Measurements from ENCODE around the gene OXER1. TPM values are rescaled to one million over a fixed set of nuclear protein-coding genes. Genes with fewer than 3 reads are reported as not detected.

The OXER1 gene
- total RNA-seq, 1 donor from 2014 or later: 1.1 TPM

DNA sequence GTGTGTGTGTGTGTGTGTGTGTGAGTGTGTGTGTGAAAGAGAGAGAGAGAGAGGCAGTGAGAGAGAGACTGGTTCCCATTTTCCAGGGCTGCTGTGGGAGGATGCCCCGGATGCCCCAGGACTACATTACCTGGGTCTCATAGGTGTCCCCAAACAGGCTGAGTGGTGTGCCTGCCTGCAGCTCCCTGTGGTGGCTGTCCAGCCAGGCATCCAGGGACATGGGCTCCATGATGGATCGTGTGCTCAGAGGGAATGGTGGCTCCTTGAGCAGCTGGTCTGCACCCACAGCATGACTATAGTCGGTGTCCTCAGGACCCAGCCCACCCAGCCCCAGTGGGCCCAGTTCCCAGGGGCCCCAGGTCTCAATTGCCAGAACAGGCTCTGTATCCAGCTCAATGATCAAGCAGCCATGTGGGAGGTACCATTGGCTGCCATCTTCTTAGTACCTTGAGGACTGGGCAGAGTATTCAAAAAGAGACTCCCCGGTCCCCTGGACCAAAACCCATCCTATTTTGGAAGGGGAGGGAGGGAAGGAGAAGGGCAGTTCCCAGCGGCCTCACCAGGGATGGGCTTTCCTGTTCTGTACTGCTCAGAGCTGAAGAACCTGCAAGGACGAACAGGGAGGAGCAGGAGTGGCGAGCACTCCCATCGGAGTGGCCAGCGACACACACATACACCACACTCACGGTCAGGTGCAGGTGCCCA is 5.8 kb upstream of the OXER1 start:
- no peak for DNase-seq

DNA sequence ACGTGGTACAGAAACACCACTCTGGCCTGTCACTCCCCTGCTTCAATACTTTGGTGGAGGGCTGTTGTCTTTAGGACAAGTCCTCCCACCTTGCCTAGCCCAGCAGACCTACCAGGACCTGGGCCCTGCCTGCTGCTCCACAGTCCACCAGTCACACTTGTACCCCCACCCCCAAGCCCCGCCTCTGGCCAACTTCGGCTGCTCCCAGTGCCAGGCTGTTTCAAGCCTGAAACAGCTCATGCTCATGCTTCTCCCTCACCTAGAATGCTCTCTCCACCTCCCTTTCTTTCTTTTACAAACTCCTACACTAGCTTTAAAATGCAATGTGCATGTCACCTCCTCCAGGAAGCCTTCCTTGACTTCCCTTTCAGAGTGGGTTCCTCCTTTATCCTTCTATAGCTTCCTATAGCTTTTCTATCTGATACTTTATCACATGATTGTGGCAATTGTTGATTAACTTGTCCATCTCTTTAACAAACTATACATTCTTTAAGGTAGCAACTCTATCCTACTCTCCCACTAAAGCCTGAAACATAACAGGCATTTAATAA is 4.8 kb upstream of the OXER1 start:
- DNase-seq: no peak

DNA sequence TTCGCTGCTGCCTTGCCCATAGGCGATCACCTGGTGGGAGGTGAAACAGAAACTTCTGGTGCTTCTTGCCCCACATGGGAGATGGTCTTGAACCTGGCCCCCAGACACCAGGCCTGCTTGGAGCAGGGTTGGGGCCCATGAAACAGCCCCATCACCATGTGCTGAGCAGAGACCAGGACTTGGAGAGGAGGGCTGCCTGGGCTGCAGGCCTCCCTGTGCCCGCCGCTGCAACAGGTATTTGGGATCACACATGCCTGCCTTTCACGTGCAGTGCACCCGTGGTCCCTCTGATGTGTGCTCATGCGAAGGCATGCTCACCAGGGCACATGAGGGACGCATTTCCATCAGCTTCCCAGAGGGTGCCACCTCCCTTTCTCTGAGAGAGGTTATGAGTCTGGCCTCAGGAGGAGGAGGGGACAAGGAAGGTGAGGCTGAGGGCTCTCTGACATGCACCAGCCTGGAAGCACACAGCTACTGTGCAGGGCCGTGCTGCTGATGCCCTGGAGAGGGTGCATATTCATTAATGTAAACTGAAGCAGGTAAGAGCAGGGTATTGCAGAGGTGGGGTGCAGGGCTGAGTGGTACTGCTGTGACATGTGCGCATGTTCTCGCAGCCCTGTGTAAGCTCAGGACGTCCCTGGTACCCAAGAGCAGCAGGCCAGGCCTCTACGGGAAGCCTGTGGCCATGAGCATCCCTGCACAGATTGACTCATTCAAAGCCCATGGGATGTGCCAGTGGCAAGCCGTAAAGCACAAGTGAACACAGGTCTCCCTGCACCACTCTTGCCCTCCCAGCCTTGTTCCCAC is 4.2 kb upstream of the OXER1 start:
- no peak for DNase-seq

DNA sequence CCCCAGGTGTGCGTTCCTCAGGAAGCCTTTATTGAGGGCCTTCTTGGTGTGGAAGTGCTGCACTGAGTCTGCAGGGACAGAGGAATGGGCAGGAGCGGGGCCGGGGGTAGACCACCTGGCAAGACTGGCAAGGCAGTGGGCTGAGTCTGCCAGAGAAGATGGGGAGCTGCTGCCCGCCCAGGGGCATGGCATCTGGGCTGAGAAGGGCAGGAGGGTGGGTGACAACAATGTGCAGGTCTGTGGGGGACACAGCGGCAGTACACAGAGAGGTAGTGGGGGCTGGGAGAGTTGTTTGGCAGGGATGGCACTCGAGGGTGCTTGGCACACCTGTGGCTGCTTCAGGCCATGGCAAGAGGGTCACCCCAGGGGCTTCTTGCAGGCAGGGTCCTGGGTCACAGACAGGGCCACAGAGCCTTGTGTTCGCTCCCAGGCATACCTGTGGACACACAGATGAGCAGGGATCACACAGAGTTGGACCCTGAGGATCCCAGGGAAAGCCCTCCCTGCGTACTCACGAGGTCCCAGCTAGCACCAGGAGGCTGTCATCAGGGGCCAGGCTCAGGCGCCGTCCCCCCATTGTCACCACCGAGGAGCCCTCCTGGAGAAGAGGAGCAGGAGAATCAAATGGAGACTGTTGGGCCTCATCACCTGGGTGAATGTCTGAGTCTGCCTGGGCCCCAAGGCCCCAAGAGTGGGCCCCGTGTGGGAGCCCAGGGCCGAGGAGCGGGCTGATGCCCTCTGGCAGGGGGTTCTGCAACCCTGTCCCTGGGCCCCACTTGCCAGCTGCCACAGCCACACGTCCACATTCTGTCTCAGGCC is 3.4 kb upstream of the OXER1 start:
- DNase-seq: no peak

DNA sequence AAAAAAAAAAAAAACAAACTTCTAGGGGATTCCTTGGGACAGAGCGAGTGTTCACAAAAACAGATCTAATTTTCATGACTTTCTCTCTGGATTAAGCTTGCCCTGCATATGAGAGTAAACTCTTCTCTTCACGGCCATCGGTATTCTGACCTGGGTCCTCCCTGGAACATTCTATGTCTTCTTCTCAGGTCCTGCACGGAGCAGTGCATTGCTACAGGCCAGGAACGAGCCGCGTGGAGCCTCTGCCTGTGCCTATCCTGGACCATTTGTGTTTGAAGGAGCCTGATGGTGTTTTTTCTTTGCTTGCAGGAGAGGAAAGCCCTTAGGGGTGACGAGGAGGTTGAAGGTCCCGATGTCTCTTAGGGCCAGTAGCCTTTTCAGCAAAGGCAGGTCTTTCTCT is 1.8 kb upstream of the OXER1 start:
- no peak for DNase-seq

DNA sequence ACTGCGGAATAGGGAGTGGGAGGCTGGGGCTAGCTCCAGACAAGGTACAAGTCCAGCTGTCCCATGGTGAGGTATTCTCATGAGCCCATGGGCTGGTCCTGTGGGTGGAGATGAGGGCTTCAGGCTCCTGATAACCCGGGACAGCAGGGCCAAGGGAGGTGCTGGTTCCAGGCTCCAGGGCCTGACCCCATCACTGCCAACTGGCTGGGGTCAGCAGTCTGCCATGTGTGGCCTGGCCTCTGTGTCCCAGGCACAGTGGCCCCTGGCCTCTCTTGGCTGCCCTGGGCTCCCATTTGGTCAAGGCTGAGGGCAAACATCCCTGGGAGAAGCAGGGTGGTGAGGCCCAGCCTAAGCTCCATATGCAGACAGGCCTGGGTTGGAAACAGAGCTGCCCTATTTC is 966 bp upstream of the OXER1 start:
- no peak for DNase-seq

DNA sequence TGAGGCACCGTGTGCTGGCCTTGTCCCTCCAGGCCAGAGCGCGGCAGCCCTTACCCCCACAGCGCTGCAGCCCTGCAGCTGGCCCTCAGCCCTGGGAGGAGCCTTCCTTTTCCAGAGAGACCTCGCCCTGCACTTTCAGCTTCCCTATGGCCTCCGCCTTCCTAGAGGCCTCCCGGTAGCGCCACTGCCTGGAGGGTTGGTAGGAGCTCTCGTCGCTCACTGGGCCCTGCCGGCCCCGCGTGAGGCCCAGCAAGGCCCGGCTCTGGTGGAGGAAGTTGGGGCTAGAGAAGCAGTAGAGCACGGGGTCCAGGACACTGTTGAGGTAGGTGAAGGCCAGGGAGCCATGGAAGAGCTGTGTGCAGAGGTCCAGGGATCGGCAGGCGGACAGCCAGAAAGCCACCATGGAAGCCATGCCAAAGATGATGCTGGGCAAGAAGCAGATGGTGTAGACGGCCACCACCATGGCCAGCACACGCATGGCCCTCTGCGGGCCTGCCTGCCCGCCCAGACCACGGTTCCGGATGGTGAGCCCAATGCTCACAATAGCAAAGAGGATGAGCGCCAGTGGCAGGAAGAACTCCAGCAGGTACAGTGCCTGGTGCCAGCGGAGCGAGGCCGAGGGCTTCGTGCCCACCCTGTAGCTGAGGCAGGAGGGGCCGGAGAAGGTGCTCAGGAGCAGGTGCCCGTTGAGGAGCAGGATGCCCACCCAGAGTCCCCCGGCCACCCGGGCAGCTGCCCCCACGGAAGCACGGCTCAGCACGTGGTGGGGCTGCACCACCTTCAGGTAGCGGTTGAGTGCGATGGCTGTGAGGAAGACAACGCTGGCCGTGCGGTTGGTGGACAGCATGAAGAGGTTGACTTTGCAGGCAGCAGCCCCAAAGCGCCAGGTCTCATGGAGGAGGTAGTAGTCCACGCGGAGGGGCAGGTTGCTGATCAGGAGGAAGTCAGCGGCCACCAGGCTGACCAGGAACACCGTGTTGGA is 821 bp downstream of the OXER1 start:
- no peak for DNase-seq

DNA sequence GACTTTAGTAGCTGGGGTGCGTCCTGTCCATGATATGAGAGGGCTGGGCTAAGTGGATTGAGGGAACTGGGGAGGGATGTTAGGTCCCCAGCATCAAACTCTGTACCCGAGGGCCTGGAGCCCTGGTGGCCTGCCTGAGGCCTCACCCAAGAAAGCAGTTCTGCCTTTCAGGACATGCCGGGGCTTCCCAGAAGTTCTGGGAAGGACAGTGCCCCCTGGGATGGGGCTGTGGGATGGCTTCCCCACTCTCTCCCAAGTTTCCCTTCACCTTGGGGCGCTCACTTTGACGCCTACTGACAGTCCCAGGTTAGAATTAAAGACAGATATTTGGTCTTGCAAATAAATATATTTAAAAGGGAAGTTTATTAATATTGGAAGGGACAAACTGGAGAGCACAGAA is 1.8 kb downstream of the OXER1 start:
- no peak for DNase-seq

DNA sequence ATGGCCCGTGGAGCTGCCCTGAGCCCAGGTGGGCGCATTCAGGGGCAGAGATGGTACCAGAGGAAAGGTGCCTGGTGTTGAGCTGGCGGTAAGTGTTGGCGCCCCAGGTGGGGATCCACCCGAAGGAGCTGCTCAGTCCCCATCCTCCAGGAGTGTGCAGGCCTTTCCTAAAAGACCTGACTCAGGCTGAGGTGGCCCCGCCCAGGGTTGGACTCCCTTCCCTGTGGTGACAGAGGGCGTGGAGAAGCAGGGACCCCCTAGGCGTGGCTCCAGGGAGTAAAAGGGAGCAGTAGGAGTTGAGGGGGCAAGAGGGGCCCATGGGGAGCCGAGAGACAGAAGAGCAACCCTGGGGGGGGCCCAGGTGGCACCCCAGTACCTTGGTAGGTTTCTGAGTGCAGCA is 2.4 kb downstream of the OXER1 start:
- no peak for DNase-seq

DNA sequence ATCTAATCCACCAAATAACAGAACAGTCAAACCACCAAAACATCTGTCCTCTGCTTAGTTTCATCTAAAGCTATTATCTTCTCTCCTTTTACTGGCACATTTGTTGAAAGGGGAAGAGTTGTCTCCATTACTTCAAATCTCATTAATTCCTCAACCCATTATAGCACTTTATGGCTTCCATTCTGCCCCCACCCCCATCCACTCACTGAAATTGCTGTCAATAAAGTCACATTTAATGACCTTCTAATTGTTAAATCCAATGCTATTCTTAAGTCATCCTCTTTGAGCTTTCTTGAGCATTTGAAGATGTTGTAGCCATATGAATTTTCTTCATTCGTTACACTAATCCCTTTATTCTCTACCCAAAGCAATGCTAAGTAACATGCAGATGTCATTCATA is 5.2 kb downstream of the OXER1 start:
- no peak for DNase-seq

DNA sequence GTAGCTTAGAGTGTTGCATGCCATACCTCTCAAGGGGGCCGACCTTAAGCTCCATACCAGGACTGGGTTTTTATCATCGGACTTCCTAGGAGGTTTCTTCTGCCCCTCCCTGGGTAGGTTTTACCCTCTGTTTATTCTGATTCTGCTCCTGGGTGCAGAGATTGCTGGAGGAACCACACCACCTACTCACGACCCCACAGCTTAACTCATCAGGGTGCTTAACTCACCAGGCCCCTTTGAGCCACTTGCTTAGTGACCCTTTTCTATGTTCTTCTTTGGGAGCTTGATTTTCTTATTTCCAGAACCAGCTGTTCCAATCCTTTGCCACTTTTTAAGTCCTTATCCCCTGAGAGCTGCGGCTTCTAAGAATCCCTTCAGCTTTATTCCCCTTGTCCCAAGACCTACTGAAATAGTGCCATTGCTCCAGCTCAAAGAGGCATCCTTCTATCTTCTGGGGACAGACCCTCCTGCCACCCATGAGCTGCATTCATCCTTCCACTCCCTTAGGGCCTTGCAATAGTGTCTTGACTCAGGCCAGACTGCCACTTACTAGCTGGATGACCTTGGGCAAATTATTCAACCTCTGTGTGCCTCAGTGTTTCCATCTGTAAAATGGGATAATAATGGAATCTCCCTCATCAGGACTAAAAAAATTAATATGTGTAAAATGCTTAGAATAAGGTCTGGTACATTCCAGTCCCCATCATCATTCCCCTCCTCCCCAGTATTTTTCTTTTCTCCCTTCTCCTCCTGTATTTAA is 5.8 kb downstream of the OXER1 start:
- DNase-seq: no peak

DNA sequence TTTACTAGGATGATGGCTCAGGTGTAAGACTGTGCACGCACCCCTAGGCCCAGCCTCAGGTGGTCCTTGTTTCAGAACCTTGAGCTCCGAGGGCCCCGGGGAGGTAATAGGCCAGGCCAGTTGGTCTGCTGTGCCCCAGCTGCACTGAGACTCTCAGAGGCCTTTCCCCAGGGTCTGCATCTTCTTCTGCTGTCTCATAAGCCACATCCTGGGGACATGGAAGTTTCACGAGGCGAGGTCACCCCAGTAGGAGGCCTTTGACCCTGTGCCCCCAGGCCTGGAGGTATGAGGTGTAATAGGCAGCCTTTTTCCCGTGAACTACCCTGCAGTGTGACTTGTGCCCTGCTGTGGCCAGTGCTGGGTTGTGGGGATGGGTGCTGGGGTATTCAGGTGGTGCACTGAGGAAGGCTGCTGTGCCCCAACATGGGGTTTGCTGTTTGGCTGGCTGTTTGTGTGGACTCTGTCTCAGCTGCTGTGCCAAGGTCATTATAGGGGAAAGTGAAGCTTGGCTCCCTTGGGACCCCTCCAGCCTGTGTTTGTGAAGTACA is 6.9 kb downstream of the OXER1 start:
- no peak for DNase-seq

DNA sequence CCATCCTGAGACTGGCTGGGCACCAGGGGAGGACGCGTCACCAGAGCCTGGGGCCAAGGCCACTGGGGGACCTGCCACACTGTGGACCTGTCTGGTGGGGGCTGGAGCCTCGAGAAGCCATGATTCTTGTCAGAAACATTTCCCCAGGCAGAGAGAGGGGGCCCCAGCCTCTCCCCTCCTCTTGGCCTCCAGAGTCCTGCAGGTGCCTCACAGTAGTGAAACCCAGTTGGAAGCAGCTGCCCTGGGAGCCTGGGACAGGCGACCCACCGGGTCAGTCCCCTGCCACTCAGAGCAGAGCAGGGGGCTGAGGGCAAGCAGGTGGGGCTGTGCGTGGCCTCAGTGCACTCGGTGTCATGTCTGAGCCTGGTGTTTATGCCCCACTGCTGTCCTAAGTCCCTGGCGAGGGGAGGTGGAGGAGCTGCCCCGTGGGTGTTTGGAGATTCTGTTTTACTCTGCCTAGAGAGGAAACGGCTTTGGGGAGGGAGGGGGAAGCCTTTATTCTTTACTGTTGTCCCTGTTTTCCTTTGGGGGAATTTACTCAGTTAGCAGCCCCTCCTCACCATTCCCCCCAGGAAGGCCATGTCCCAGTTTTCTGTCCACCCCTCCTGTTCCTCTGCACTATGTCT is 7.7 kb downstream of the OXER1 start:
- no peak for DNase-seq

DNA sequence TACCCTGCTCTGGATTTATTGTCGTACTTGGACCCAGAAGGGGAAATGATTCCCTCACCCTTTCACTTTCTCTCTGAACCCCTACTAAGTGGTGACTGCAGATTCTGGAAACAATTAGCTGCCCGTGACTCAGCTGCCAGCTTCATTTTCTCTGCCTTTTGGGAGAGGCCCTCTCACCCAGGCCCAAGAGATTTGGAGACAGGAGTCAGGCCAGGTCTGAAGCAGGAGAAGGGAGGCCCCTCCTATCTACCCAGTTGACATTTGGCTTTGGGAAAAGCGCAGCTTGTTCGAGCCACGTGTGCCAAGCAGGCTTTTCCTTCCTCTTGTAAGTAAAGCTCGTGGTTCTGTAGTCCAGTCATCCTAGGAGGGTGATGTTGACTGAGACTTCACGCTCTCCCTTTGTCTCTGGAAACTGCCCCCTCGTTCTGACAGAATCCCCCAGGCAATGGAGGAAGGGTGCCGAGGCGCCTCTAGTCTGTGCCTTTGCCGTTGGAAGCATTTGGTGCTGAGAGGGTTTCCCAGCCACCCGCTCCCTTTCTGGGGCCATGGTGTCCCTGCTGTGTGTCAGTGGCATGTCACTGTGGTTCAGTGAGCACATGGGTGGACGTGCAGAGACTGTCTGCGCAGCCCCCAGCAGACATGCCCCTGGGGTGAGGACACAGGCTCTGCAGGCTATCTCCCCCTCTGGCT is 8.6 kb downstream of the OXER1 start:
- DNase-seq: no peak

DNA sequence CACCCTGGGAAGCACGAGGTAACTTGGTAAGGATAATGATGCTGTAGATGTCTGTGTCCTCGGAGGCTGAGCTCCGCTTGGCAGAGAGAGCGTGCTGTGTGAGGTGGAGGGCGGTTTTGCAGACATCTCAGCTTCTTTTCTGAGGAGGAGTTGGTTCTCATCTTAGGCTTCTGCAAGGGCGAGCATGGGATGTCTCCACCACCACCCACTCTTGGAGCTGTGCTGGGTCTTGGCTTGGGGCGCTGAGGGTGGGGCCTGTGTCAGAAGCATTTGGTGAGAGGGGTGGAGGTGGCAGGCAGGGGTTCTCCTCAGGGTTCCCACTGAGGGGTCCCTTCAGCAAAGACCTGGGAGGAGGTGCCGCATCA is 9.2 kb downstream of the OXER1 start:
- DNase-seq: no peak

DNA sequence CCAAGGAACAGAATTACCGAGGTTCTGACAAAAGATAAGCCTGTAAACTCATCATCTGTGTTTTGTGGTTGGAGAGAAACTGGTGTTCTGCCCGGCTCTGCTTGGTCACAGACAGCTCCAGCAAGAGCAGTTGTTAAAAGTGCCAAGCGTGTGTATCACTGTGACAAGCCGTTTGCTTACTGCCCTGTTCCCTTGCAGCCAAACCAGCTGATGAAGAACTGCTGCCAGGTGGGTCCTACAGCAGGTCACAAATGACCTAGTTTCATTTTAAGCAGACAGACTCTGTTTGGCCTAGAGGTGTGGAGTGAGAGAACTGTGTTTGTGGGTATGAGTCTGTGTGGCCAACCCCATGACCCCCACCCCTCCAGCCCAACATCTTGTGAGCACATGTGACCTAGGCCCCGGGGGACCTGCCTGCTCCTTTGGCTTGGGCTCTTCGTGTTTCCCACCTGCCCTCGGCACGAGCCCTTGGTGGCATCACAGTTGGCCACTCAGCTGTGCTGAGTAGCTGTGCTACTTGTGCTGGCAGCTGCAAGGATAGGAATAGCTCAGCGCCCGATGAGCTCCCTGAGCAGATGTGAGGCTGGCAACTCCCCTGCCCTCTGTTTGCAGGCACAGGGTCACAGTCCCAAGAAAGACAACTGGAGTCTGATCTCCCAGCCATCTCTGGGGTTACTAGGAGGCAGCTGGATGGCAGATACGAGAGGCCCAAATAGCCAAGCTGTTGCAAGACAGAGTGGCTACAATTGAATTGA is 9.7 kb downstream of the OXER1 start:
- no peak for DNase-seq

DNA sequence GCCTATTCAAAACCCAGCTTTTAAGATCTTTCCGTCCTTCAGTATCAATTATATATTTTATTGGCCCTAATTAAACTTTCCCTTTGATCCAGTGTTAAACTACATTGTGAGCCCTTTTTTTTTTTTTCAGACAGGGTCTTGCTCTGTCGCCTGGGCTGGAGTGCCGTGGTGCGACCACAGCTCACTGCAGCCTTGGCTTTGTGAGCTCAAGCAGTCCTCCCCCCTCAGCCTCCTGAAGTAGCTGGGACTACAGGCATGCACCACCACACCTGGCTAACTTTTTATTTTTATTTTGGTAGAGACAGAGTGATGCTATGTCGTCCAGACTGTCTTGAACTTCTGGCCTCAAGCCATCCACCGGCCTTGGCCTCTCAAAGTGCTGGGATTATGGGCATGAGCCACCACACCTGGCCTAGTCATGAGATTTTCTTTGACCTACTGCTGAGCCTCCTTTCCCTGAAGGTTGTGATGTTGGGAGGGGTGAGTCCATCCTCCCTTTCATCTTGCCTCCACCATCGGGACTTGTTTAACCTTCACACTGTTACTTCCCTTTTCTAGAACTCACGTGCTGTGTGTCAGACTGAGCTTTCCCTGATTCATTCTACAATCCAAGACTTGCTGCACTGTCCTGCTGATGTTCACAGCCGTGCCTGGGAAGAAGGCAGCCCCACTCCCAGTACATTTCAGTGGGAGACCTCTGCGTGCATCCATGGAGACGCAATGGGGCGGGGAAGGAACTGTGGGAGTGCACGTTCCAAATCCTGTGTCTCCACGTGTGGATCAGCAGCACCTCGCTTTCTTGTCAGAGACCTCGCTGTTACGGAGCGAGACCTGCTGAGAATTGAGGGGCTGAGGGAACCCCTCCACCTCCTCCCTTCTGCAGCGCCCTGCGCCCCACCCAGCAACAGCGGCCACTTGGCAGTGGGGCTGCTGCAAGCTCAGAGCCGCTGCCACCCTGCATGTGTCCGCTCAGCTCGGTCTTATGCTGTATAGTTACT is 10.8 kb downstream of the OXER1 start:
- DNase-seq: no peak

Data from skin of body (tissue), 2 donors.